GM23338 (cell line): ENCODE results near the gene SLC4A8.

Source experiments
- CREB1 ChIP-seq: fragments of 250-450 bp; sonication (Bioruptor Pico); IDR thresholded peaks from 2 replicates; pipeline ENCODE4 v1.5.0; 2020; ENCODE audit warnings: low read depth, mild to moderate bottlenecking, moderate library complexity
- EZH2 ChIP-seq: fragments of 200-600 bp; sonication (generic); IDR thresholded peaks from one replicate; pipeline ENCODE4 v1.8.0; 2017; ENCODE audit warnings: antibody characterized with exemption, mild to moderate bottlenecking, low read depth; ENCODE audit not compliant: unreplicated experiment
- JUNB ChIP-seq: IDR thresholded peaks from one replicate; pipeline ENCODE4 v1.6.1; 2016; ENCODE audit warnings: antibody characterized with exemption; ENCODE audit not compliant: unreplicated experiment
- POLR2AphosphoS5 ChIP-seq: IDR thresholded peaks from 2 replicates; pipeline ENCODE4 v1.6.1; 2016; ENCODE audit warnings: antibody characterized with exemption, low read depth
- TF ChIP-seq, protein P1 (sequence below), 2 experiments: fragments of 200-600 bp in 1 of 2; sonication (generic) in 1 of 2; conservative IDR thresholded peaks; 2 replicates each; pipeline versions ENCODE4 v1.5.1 to v1.6.1; 2016 to 2017; ENCODE audit warnings: antibody characterized with exemption in 2 of 2, low read depth in 2 of 2, mild to moderate bottlenecking in 2 of 2, moderate library complexity in 1 of 2
- TF ChIP-seq, protein P2 (sequence below): IDR thresholded peaks from one replicate; pipeline ENCODE4 v1.6.1; 2018; ENCODE audit warnings: antibody characterized with exemption; ENCODE audit not compliant: unreplicated experiment

GRCh38 chr12:51458635-51459034, 34.0 kb downstream of the SLC4A8 start:
- TF ChIP-seq JUNB: no peak
- TF ChIP-seq POLR2AphosphoS5: no peak
- TF ChIP-seq, protein P1, sequence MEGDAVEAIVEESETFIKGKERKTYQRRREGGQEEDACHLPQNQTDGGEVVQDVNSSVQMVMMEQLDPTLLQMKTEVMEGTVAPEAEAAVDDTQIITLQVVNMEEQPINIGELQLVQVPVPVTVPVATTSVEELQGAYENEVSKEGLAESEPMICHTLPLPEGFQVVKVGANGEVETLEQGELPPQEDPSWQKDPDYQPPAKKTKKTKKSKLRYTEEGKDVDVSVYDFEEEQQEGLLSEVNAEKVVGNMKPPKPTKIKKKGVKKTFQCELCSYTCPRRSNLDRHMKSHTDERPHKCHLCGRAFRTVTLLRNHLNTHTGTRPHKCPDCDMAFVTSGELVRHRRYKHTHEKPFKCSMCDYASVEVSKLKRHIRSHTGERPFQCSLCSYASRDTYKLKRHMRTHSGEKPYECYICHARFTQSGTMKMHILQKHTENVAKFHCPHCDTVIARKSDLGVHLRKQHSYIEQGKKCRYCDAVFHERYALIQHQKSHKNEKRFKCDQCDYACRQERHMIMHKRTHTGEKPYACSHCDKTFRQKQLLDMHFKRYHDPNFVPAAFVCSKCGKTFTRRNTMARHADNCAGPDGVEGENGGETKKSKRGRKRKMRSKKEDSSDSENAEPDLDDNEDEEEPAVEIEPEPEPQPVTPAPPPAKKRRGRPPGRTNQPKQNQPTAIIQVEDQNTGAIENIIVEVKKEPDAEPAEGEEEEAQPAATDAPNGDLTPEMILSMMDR (conservative IDR thresholded peaks at IDR 0.05; ENCODE audit: low read depth in 2 of 2): no peak
- TF ChIP-seq, protein P2, sequence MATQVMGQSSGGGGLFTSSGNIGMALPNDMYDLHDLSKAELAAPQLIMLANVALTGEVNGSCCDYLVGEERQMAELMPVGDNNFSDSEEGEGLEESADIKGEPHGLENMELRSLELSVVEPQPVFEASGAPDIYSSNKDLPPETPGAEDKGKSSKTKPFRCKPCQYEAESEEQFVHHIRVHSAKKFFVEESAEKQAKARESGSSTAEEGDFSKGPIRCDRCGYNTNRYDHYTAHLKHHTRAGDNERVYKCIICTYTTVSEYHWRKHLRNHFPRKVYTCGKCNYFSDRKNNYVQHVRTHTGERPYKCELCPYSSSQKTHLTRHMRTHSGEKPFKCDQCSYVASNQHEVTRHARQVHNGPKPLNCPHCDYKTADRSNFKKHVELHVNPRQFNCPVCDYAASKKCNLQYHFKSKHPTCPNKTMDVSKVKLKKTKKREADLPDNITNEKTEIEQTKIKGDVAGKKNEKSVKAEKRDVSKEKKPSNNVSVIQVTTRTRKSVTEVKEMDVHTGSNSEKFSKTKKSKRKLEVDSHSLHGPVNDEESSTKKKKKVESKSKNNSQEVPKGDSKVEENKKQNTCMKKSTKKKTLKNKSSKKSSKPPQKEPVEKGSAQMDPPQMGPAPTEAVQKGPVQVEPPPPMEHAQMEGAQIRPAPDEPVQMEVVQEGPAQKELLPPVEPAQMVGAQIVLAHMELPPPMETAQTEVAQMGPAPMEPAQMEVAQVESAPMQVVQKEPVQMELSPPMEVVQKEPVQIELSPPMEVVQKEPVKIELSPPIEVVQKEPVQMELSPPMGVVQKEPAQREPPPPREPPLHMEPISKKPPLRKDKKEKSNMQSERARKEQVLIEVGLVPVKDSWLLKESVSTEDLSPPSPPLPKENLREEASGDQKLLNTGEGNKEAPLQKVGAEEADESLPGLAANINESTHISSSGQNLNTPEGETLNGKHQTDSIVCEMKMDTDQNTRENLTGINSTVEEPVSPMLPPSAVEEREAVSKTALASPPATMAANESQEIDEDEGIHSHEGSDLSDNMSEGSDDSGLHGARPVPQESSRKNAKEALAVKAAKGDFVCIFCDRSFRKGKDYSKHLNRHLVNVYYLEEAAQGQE: no peak
- no peak for TF ChIP-seq CREB1 (CRISPR knock-in tag)
- TF ChIP-seq EZH2: no peak
